HepG2 (cell line): ENCODE results near the gene NXT1. TPM values are rescaled to one million over a fixed set of nuclear protein-coding genes. Genes with fewer than 3 reads are reported as not detected.

Source experiments
- HINFP ChIP-seq: sonication (generic); formaldehyde crosslinking; IDR thresholded peaks from 2 replicates; pipeline ENCODE4 v1.4.0; 2020; ENCODE audit warnings: low read depth, mild to moderate bottlenecking, missing genetic modification reagents
- HOXD1 ChIP-seq: sonication (generic); formaldehyde crosslinking; IDR thresholded peaks from 2 replicates; pipeline ENCODE4 v1.5.0; 2020; ENCODE audit warnings: missing genetic modification reagents
- KMT2A ChIP-seq: sonication (generic); formaldehyde crosslinking; IDR thresholded peaks from 2 replicates; pipeline ENCODE4 v1.4.0; 2020; ENCODE audit warnings: missing genetic modification reagents
- MAX ChIP-seq: IDR thresholded peaks from 2 replicates; pipeline ENCODE4 v1.6.1; 2012; ENCODE audit warnings: inconsistent platforms
- MLLT10 ChIP-seq: sonication (generic); formaldehyde crosslinking; IDR thresholded peaks from 2 replicates; pipeline ENCODE4 v1.4.0; 2020; ENCODE audit warnings: missing genetic modification reagents
- PTBP1 ChIP-seq: fragments of 200-400 bp; formaldehyde crosslinking; IDR thresholded peaks from 2 replicates; pipeline ENCODE4 v1.6.1; 2018; ENCODE audit warnings: low read length, low read depth; ENCODE audit not compliant: poor library complexity, severe bottlenecking
- ZFAT ChIP-seq: sonication (generic); formaldehyde crosslinking; conservative IDR thresholded peaks from 2 replicates; pipeline ENCODE4 v1.8.1; 2023; ENCODE audit warnings: missing genetic modification reagents, inconsistent platforms
- ZNF24 ChIP-seq: fragments of 450-650 bp; IDR thresholded peaks from 2 replicates; pipeline ENCODE4 v1.6.1; 2017; ENCODE audit warnings: antibody characterized with exemption, mild to moderate bottlenecking
- ZNF256 ChIP-seq: sonication (generic); formaldehyde crosslinking; conservative IDR thresholded peaks from 2 replicates; pipeline ENCODE4 v1.4.0; 2020; ENCODE audit warnings: missing genetic modification reagents
- ZNF362 ChIP-seq: sonication (generic); formaldehyde crosslinking; IDR thresholded peaks from 2 replicates; pipeline ENCODE4 v1.4.0; 2020; ENCODE audit warnings: missing genetic modification reagents, mild to moderate bottlenecking, borderline replicate concordance
- ZNF383 ChIP-seq: sonication (generic); formaldehyde crosslinking; IDR thresholded peaks from 2 replicates; pipeline ENCODE4 v1.4.0; 2020; ENCODE audit warnings: missing genetic modification reagents, mild to moderate bottlenecking, borderline replicate concordance
- ZNF460 ChIP-seq: sonication (generic); formaldehyde crosslinking; IDR thresholded peaks from 2 replicates; pipeline ENCODE4 v1.5.1; 2020; ENCODE audit warnings: missing genetic modification reagents, mild to moderate bottlenecking, borderline replicate concordance
- ZNF75D ChIP-seq: sonication (generic); formaldehyde crosslinking; IDR thresholded peaks from 2 replicates; pipeline ENCODE4 v1.8.1; 2023; ENCODE audit warnings: missing genetic modification reagents, mild to moderate bottlenecking, borderline replicate concordance
- polyA plus RNA-seq, 8 experiments: library from polyadenylated mRNA; depleted of rRNA in 3 of 8; stranded (reverse) in 7 of 8; unstranded in 1 of 8; fragments of >200 nt; fragmentation: Illumina TruSeq in 4 of 8; extraction: Trizol in 4 of 8; gene quantifications; 2 replicates each; pipeline versions ENCODE4 v1.2.1 to v1.2.3, GENCODE V29; 2011 to 2016; ENCODE audit warnings: low read depth in 4 of 8, missing spikeins in 1 of 8, mixed read lengths in 1 of 8; ENCODE audit not compliant: insufficient read depth in 1 of 8
- total RNA-seq, 5 experiments: library from RNA; depleted of rRNA; stranded (reverse); fragments of >200 nt; fragmentation: Illumina TruSeq; extraction: Trizol; gene quantifications; 2 replicates each; pipeline ENCODE4 v1.2.3, GENCODE V29; 2016; ENCODE audit warnings: low read depth in 1 of 5
- TF ChIP-seq, protein P1 (sequence below): sonication (generic); formaldehyde crosslinking; IDR thresholded peaks from 2 replicates; pipeline ENCODE4 v1.5.0; 2020; ENCODE audit warnings: missing genetic modification reagents
- TF ChIP-seq, protein P2 (sequence below): sonication (generic); formaldehyde crosslinking; IDR thresholded peaks from 2 replicates; pipeline ENCODE4 v1.8.1; 2023; ENCODE audit warnings: mild to moderate bottlenecking, missing genetic modification reagents
- TF ChIP-seq, protein P3 (sequence below): sonication (generic); formaldehyde crosslinking; conservative IDR thresholded peaks from 2 replicates; pipeline ENCODE4 v1.8.0; 2022; ENCODE audit warnings: missing genetic modification reagents
- TF ChIP-seq, protein P4 (sequence below): sonication (generic); formaldehyde crosslinking; IDR thresholded peaks from 2 replicates; pipeline ENCODE4 v1.4.0; 2020; ENCODE audit warnings: mild to moderate bottlenecking, missing genetic modification reagents, borderline replicate concordance

Gene NXT1
- total and polyA plus RNA-seq, 2 of the 13 experiments (the other 11 are each of a cell fraction or from before 2014, with no cell fraction given) = 35.6 to 65.9 TPM

GRCh38 chr20:23350196-23350903 lies at the start of gene NXT1 (continued):
- TF ChIP-seq HINFP (CRISPR knock-in tag) = peak; percentile 74
- TF ChIP-seq, protein P1, sequence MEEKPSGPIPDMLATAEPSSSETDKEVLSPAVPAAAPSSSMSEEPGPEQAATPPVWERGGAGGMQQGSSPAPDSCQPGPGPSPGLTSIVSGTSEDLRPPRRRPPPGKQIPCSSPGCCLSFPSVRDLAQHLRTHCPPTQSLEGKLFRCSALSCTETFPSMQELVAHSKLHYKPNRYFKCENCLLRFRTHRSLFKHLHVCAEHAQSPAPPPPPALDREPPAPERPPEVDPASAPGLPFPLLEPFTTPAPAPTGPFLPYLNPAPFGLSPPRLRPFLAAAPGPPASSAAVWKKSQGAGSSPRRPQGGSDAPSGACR (CRISPR knock-in tag) = peak; percentile 97; the same call in 1 of the 2 replicates
- no peak; the same call in 1 of the 2 replicates for TF ChIP-seq ZNF75D
- TF ChIP-seq, protein P2, sequence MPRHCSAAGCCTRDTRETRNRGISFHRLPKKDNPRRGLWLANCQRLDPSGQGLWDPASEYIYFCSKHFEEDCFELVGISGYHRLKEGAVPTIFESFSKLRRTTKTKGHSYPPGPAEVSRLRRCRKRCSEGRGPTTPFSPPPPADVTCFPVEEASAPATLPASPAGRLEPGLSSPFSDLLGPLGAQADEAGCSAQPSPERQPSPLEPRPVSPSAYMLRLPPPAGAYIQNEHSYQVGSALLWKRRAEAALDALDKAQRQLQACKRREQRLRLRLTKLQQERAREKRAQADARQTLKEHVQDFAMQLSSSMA = peak; percentile 100
- TF ChIP-seq ZFAT (CRISPR knock-in tag) = no peak
- no peak for TF ChIP-seq ZNF460
- TF ChIP-seq ZNF362 (CRISPR knock-in tag) = peak; percentile 99
- TF ChIP-seq ZNF256 (CRISPR knock-in tag) = peak; percentile 54
- no peak for TF ChIP-seq ZNF24
- TF ChIP-seq HOXD1 (CRISPR knock-in tag) = no peak; the same call in 1 of the 2 replicates
- TF ChIP-seq PTBP1 = peak; percentile 94
- TF ChIP-seq, protein P3, sequence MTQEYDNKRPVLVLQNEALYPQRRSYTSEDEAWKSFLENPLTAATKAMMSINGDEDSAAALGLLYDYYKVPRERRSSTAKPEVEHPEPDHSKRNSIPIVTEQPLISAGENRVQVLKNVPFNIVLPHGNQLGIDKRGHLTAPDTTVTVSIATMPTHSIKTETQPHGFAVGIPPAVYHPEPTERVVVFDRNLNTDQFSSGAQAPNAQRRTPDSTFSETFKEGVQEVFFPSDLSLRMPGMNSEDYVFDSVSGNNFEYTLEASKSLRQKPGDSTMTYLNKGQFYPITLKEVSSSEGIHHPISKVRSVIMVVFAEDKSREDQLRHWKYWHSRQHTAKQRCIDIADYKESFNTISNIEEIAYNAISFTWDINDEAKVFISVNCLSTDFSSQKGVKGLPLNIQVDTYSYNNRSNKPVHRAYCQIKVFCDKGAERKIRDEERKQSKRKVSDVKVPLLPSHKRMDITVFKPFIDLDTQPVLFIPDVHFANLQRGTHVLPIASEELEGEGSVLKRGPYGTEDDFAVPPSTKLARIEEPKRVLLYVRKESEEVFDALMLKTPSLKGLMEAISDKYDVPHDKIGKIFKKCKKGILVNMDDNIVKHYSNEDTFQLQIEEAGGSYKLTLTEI (CRISPR knock-in tag) = no peak
- TF ChIP-seq MAX = peak; percentile 98
- peak; percentile 4; the same call in 1 of the 2 replicates for TF ChIP-seq ZNF383 (CRISPR knock-in tag)
- peak; percentile 56 for TF ChIP-seq KMT2A
- no peak for TF ChIP-seq MLLT10 (CRISPR knock-in tag)
- TF ChIP-seq, protein P4, sequence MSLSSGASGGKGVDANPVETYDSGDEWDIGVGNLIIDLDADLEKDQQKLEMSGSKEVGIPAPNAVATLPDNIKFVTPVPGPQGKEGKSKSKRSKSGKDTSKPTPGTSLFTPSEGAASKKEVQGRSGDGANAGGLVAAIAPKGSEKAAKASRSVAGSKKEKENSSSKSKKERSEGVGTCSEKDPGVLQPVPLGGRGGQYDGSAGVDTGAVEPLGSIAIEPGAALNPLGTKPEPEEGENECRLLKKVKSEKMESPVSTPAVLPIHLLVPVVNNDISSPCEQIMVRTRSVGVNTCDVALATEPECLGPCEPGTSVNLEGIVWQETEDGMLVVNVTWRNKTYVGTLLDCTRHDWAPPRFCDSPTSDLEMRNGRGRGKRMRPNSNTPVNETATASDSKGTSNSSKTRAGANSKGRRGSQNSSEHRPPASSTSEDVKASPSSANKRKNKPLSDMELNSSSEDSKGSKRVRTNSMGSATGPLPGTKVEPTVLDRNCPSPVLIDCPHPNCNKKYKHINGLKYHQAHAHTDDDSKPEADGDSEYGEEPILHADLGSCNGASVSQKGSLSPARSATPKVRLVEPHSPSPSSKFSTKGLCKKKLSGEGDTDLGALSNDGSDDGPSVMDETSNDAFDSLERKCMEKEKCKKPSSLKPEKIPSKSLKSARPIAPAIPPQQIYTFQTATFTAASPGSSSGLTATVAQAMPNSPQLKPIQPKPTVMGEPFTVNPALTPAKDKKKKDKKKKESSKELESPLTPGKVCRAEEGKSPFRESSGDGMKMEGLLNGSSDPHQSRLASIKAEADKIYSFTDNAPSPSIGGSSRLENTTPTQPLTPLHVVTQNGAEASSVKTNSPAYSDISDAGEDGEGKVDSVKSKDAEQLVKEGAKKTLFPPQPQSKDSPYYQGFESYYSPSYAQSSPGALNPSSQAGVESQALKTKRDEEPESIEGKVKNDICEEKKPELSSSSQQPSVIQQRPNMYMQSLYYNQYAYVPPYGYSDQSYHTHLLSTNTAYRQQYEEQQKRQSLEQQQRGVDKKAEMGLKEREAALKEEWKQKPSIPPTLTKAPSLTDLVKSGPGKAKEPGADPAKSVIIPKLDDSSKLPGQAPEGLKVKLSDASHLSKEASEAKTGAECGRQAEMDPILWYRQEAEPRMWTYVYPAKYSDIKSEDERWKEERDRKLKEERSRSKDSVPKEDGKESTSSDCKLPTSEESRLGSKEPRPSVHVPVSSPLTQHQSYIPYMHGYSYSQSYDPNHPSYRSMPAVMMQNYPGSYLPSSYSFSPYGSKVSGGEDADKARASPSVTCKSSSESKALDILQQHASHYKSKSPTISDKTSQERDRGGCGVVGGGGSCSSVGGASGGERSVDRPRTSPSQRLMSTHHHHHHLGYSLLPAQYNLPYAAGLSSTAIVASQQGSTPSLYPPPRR (CRISPR knock-in tag) = peak; percentile 31; the same call in 1 of the 2 replicates
